ENCODE results near the gene GP5.

GP5 gene

DNA sequence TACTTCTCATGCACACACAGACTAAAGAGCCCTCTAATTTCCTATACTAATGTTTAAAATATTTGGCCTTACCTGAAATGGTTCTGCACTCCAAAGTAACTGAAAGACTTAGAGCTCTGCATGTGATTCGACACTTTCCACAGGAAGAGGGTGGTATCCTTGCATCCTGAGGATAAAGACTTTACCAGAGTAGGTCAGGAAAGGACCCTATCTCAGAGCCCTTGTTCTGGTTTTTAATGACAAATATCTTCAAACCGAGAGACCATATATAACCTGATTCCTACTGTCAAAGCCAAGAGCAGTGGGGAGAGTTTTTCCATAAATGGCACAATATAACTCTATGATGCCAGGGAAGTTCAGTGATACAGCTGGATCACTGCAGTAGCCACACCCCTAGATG is at the start of gene GP5:
Gene GP5 (minus strand): TSS at position 101 of the 400 bp plus-strand sequence. CDS start 984 bp downstream, outside the sequence.
- no peak for DNase-seq

GRCh38 chr3:194447657-194448056 is 48.6 kb upstream of the GP5 start:
- no peak for DNase-seq

DNA sequence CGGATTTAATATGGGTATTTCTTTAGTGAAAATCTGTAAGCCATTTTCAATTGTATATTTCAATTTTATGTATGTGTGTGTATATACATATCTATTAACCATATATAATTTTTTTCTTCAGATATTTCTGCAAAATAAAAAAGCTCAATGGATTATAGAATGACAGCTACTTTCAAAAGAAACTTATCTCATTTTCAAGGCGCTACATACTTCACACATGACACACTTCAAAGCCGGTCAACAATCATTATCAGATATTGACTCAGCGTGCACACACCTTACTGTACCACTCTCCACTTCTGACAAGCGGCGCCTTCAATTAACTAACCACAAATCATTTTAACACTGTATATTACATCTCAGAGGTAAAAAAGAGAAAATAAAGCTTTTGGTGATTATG is 48.1 kb upstream of the GP5 start:
- DNase-seq: no peak

DNA sequence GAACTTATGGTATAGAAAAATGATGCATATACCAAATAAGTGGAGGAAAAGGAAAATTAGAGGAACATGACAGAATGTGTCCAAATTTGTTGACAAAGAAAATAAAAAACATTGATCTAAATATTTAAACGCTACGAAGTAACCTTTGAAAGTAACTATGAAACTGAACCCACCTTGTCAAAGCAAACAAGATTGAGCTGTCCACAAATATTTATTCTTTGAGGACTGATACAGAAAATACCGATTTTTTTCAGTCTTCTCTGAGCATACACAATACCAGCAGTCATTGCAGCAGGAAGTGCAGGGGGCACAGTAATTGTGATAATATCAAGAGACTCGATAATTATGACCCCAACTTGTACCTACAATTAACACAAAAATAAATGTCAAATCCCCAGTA is 47.7 kb upstream of the GP5 start:
- no peak for DNase-seq

DNA sequence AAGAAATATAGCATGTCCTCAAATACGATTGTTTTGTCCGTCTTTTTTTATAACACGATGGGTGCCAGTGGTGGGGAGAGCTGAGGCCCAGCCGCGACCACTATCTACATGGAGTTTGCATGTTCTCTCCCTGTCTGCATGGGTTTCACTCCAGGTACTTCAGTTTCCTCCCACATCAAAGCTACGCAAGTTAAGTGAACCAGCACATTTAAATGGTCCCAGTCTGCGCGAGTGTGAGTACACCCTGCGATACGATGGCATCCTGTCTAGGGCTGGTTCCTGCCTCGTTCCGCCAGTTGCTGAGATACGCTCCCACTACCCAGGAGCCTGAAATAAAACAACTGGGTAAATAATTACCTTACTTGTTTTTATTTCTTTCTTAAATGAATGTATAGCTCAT is 47.1 kb upstream of the GP5 start:
- DNase-seq: no peak

- no peak for DNase-seq
These were observed 44.8 kb upstream of the GP5 start for GRCh38 chr3:194443901-194444300.

DNA sequence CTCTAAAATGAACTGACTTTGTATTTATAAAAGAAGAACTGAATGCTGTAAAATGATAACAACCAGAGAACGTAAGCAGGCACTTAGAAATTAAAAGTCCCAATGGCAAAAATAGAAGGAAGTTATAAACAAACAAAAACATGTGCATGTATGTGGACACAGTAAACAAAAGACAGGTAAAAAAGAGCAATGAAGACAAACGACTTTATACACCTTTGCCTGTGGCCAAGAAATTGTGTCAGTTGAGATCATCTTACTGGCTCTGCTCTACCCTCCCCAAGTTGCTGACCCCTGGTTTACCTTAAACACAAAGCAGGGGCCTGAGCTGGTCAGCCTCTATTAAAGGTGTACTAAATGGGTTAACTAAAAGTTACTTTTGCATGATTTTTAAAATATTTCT is 41.7 kb upstream of the GP5 start:
- DNase-seq: no peak

GRCh38 chr3:194439881-194440550 is 41.0 kb upstream of the GP5 start:
- DNase-seq: no peak

- DNase-seq: no peak
These were observed 35.4 kb upstream of the GP5 start for GRCh38 chr3:194434503-194434902.

- DNase-seq: no peak
These were observed 32.5 kb upstream of the GP5 start for GRCh38 chr3:194431554-194431953.

DNA sequence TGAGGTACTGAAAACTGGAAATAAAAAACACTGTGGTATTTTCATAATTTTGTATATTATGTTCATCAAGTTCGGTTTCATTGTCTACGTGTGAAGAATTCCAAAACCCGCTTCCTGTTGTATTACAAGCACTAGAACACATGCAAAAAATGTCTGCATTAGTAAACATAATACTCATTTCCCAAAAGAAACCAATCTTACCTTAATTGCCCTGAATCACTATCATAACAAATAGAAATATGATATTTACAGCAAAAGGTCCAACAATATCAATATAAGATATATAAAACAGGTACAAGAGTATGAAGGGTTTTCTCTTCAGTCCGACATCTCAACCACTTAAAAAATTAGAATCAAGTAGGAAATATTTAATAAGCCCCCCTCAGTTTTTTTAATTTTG is 26.3 kb upstream of the GP5 start:
- no peak for DNase-seq

DNA sequence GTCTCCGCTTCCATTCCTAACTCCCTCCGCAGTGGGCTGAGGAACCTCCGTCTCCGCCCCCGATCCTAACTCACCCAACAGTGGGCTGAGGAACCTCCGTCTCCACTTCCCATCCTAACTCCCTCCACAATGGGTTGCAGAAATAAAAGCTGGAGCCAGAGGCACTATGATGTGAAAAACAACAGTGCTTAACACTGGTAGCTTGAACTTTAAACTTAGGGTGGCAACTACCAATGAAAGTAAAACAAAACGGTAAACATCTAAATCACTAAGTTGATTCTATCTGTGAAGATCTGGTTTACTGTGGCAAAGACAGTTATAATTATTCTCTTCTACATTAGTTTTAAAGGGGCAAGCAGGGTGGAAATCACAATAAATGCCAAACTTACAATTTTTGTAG is 25.9 kb upstream of the GP5 start:
- DNase-seq: no peak

DNA sequence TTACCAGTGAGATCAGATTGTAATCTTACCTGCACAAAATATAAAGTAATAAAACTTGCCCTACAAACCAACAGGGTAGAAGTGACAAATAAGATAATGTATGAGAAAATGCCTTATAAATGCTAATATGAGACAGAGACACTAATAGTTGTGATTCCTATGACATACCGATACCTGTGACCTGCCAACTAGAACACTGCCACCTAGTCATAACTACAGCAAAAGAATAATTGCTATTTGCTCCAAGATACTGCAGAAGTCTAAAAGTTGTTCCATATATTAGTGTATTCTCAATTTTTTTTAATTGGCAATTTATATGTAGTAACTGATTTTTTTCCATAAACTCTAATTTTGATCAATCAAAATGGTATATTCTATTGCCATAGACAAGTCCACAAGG is 25.3 kb upstream of the GP5 start:
- no peak for DNase-seq

DNA sequence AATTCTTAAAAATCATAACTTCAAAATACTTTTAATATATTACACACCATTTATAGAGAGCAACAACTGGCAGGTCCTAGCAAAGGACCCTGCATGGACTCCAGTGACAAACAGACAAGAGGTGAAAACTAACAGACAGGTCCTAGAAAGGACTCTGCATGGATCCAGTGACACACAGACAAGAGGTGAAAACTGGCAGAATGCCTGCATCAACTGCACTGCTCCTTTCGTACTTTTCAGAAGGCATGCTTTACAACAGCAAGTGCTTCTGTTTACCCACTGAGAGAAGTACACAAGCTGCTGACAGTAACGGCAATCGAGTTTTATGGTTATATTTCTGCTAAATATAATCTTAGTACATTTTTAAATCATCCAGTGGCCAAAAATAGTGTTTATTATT is 24.3 kb upstream of the GP5 start:
- no peak for DNase-seq

- no peak for DNase-seq
These were observed 23.1 kb upstream of the GP5 start for GRCh38 chr3:194422188-194422587.

GRCh38 chr3:194418671-194419070 is 19.6 kb upstream of the GP5 start:
- no peak for DNase-seq

DNA sequence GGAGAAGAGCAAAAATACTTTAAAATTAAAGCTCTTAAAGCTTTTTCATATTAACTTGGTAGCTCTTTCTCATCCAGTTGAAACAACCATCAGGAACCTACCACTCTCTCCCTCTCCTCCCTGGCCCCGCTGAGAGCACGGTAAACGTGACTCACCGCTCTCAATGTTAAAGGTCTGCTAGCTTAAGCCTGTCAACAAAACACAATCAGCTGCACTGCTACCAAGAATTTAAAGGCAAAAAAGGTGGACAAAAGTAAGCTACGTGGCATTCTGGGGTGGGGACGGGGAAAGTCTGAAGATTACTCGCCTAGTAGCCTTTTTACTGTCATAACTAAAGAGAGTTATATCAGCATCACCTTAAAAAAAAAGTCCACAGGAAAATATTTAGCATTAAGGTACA is 8.4 kb upstream of the GP5 start:
- no peak for DNase-seq

- no peak for DNase-seq
These were observed 6.7 kb upstream of the GP5 start for GRCh38 chr3:194405766-194406165.

DNA sequence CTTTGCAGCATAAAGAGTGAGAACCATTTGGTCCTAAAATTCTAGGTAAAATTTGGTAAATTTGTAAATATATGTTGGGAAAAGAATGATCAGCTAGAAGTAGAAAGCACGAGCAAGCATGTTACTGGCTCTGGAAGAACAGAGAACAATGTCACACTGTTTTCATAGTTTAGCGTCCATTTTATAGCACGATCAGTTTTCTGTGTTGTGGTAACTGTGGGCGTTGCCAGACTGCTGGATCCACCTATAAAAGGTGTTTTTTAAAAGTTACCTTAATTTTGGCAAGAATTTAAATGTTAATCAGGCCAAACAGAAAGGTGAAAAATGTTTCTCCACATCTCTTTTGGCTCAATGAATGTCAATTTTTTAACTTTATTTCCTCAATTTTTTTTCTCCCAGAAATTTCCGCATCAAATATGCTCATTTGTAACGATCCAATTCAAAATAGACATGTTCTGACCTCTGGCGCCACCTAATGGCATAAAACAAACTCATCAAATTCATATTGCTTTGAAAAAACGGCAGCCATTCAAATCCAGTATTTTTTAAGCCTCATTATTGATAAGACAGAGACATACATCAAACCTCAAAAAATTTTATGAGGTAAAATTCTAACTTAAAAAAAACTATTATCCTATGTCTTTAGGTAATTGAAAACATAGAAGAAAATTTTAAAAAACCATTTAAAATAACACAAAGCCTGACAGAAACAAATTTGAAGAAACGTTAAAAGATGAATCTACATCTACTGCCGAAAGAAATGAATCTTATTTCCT is 5.5 kb upstream of the GP5 start:
- DNase-seq: no peak

DNA sequence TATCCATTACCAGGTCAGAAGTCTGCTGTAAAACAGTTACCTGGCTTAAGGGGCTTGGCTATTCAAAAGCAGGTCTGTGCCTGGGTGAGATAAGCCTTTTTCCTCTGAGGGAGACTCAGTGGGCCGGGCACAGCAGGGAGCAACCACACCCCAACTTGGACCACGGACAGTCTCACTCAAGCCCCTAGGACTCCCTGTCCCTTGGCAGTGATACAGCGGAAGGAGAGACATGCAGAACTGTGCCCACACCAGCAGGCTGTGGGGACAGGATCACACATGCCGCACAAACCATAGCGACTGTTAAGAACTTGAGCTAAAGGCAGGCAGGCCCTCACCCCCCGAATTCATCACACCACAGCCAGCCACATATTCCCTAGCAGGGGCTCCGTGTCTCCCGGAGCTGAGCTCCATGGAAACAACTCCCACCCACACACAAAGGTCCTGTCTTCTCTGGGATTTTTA is 2.8 kb upstream of the GP5 start:
- DNase-seq: no peak

- no peak for DNase-seq
These were observed 2.3 kb upstream of the GP5 start for GRCh38 chr3:194401346-194401745.

- DNase-seq: no peak
These were observed 877 bp upstream of the GP5 start for GRCh38 chr3:194399874-194400411.

DNA sequence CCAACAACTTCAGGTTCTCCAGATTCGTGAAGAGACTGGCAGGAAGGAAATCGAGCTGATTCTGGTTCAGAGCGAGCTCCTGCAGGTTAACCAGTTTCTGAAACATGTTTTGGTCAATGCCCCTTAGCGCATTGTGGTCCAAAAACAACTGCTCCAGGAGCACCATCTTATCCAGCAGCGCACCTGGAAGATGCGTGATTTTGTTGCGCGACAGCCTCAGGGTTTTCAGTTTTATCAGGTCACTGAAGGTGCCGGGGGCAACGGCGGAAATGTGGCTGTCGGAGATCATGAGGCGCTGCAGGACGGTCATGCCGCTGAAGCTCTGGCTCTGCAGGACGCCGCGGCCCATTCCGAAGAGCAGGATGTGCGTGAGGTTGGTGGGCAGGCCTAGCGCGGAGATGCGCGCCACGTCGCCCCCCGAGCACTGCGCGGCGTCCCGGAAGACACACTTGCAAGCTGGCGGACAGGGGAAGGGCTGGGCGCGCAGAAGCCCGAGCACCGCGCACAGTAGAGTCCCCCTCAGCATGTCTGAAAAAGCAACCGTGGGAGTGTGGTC is 1.2 kb downstream of the GP5 start:
- peak; percentile 54 for DNase-seq
